Left renal pelvis (tissue), 4 donors: ENCODE results near the gene MTX1. TPM values are rescaled to one million over a fixed set of nuclear protein-coding genes. Genes with fewer than 3 reads are reported as not detected.
A peak's percentile ranks its signal among the peaks of the same experiment; 100 is the strongest.
"Not testable (repeated sequence)": the region's sequence is repeated elsewhere in the genome, so short reads cannot be mapped to it uniquely, and the experiment has no call there.

Experiments
- DNase-seq, 4 donors: peaks; one replicate each; pipeline ENCODE4 v3.0.0-alpha.2; 2013; ENCODE audit warnings: low read depth in 4 of 4, low spot score in 3 of 4
- polyA plus RNA-seq, 4 donors: library from polyadenylated mRNA; unstranded; fragments of 120-200 nt; gene quantifications; one replicate each; pipeline ENCODE4 v1.2.1, GENCODE V29; 2013; ENCODE audit not compliant: insufficient read length in 4 of 4

The MTX1 gene
- polyA plus RNA-seq, 4 donors = 26.6 to 49.9 (median 39.6) TPM

GRCh38 chr1:155205969-155206593, 2.4 kb upstream of the MTX1 start:
- DNase-seq = no peak

- no peak for DNase-seq
Measured at GRCh38 chr1:155206891-155207805, 1.3 kb upstream of the MTX1 start.

GRCh38 chr1:155207806-155208540, 522 bp upstream of the MTX1 start, which contains the start of gene THBS3:
Gene THBS3 (minus strand): TSS chr1:155207897. CDS start chr1:155207876, 21 bp downstream.
- DNase-seq = no peak

GRCh38 chr1:155209312-155209721, 822 bp downstream of the MTX1 start:
- no peak for DNase-seq

DNA sequence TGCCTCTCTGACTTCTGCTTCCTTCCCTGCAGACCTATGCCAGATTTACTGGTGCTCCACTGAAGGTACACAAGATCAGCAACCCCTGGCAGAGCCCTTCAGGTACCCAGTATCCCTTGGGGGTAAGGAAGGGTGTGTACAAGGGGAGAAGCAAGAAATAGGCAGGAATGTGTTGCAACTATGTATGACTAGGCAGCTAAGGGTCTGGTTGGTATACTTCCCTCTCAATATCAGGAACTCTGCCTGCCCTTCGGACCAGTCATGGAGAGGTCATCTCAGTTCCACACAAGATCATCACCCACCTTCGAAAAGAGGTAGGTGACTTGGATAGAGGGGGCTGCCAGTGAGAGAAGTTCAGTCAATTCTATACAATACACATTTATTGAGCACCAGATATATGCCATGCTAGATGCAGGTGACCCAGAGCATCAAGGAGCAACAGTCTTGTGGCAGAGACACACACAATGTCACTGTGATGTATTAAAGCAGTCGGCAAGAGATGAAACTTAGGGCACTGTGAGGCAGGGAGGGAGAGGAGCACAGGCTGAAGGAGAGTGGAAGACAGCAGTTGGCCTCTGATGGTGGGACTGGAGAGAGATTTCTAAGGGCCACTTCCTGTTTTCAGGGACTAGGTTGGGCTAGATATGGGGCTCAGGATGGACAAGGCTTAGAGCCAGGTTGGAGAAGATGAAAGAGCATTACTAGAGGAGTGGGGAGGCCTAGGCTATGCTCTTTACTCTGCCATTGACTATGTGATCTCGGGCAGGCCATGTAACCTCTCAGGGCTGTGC, 2.0 kb downstream of the MTX1 start:
- DNase-seq = no peak

DNA sequence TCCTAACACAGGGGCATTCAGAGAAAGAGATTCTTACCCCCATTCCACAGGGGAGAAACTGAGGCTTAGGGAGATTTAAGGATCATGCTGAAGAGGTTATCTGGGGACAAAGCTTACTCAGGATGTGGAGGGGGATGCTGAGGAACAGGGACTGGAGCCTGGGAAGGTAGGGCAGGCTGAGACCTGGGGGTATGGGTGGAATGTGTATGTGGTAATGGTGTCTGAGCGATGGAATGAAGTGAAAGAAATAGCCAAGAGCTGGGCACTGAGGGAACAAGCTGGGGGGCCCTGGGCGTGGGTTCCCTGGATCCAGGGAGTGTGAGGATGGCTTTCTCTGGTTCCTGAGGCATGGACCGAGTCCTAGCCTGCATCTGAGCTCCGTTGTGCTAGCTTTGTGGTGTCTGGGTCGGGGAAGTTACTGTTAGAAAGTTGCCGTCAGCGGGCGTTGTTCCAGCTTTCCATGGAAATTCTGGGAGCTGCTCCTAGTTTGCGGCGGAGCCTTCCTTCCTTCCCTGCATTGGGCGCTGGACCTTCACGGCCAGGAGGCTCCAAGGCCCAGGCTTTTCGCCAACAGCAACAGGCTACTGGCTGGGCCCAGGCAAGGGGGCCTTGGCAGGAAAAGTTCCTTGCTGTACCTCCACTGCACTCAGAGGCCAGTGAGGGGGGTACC, 3.0 kb downstream of the MTX1 start:
- not testable (repeated sequence) for DNase-seq

- not testable (repeated sequence) for DNase-seq
Measured at GRCh38 chr1:155212051-155212440, 3.6 kb downstream of the MTX1 start.

DNA sequence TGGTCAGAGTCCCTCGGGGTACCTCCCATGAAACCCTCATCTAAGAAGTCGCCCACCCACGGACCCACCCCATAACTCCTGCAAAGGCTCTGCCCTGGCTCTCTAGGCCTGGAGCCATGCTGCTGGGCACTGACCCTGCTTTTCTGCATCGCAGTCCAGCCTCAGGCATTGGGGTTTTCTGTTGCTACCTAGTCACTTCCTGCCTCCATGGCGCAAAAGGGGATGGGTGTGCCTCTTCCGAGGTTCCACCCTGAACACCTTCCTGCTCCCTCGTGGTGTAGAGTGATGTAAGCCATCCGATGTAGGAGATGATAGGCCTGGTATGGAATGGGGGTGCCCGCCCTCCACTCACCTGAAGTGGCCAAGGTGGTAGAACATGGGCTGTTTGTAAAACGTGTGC, 6.2 kb downstream of the MTX1 start:
- not testable (repeated sequence) for DNase-seq

DNA sequence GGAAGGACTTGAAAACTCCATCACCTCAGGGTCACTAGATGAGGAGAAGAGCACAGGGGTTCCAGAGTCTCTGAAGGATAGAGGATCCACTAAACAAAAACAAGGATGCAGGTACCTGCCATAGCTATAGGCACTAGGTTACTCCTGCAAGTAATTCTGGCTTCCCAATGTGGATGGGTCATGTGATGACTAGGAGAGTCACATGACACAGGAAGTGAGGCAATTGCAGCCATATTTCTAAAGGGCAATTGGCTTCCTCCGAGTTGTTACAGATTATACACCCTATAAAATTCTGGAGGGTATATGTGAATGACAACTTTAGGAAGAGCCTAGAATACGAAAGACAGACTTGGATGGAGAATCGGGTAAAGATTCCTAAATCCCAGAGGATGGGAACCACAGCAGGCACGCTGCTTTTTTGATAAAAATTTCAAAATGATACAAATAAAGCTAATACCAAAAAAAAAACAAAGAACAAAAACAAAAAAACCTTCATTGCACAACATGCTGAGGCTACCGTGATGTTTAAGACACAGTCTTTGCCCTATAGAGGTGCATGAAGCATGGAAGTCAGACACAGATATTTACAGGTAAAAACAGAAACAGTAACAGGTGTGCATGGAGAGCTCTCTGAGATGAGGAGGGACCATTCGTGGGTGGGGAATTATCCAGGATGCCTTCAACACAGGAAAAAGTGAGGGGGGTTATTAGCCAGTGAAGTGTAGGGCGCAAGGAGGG, 10.5 kb downstream of the MTX1 start:
- no peak for DNase-seq

- DNase-seq = no peak
Measured at GRCh38 chr1:155219592-155220031, 11.1 kb downstream of the MTX1 start.

GRCh38 chr1:155220211-155220965, 11.9 kb downstream of the MTX1 start:
- DNase-seq = not testable (repeated sequence)

- DNase-seq = no peak
Measured at GRCh38 chr1:155223047-155223446, 14.6 kb downstream of the MTX1 start.

- not testable (repeated sequence) for DNase-seq
Measured at GRCh38 chr1:155225404-155225759, 16.9 kb downstream of the MTX1 start.

GRCh38 chr1:155226188-155226909, 17.9 kb downstream of the MTX1 start:
- peak in 1 of 4 donors; percentile 57 for DNase-seq

DNA sequence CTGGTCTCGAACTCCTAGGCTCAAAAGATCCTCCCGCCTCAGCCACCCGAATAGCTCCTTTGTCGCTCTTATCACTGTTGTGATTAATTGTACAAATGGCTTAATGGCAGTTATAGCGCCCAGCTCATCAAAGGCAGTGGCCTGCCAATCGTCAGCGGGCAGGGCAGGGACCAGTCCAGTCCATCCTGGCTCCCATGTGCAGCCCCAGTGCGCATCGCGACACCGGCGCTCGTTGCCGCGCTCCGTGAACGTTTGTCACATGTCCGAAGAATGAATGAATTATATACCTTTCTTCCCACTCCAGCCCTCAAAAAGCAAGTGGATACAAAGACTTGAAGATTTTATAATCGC, 18.4 kb downstream of the MTX1 start:
- peak in 1 of 4 donors; percentile 38 for DNase-seq

DNA sequence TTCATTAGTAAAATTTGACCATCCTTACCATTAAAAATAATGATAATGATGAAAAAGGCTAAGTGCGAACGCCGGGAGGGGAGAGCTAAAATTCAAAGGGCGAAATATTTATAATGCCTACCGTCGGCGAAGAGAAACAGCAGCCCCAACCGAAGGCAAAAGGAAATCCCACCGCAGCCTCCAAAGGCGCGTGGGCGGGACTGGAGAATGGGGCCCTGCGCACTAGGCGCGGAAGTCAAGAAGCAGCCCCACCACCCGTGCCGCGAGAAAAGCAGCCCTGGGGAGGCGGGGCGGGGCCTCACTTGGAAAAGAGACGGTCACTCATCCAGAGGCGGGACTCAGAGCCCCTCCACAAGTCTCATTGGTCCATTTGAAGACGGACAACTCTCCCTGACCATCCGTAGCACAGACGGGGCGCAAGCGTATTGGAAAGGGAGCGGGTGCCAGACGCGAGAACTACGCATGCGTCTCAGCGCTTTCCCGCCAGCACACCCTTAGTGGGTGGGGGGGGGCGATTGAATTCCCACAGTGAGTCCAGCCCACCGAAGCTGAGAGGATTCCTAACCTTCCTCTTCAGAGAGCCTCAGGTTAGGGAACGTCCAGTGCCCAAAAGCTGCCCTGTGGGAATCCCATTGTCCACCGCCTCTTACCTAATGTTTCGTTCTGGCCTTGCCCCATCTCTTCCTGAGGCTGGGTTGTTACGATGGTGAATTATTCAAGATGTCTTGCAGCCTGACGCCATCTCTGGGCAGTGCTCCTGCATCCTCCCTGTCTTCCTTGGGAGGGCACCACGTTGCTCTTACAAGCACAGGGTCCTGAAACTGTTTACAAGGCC, 19.0 kb downstream of the MTX1 start:
- peak; percentile 95 to 99 (median 98) for DNase-seq

GRCh38 chr1:155228096-155228427, 19.6 kb downstream of the MTX1 start:
- DNase-seq = no peak
